A673 (cell line): ENCODE data around the gene MAP3K7CL. TPM values are rescaled to one million over a fixed set of nuclear protein-coding genes. Genes with fewer than 3 reads are reported as not detected.

Source experiments
- BruUV-seq: library from RNA; stranded (reverse); fragments of 400-500 nt; replicated peaks from 2 replicates; lab custom pipeline; 2021; lab: Mats Ljungman, UMichigan
- CTCF ChIA-PET: fragments of 300-600 bp; sonication (Branson Sonifier 250); formaldehyde crosslinking; loops from one replicate; lab custom pipeline; 2022; ENCODE audit warnings: antibody characterized with exemption; lab: Charles Lee
- POLR2A ChIA-PET: fragments of 300-600 bp; sonication (Branson Sonifier 250); formaldehyde crosslinking; loops from one replicate; lab custom pipeline; 2022; ENCODE audit warnings: antibody characterized with exemption; ENCODE audit not compliant: low non-redundant PET; lab: Charles Lee
- DNase-seq: peaks from one replicate; pipeline ENCODE4 v3.0.0-alpha.2; 2015; ENCODE audit warnings: low spot score
- H3K27ac ChIP-seq: fragments of 200-600 bp; sonication (generic); 2 replicates; pipeline ENCODE4 v1.5.1; 2016; ENCODE audit warnings: mixed run types, low read depth, mild to moderate bottlenecking, mixed read lengths, antibody characterized with exemption, low read length; ENCODE audit not compliant: poor library complexity, severe bottlenecking
- H3K27me3 ChIP-seq: fragments of 200-600 bp; sonication (generic); replicated peaks from 2 replicates; pipeline ENCODE4 v1.6.1; 2017; ENCODE audit warnings: mixed run types, low read depth, mild to moderate bottlenecking, mixed read lengths, antibody characterized with exemption, low read length; ENCODE audit not compliant: insufficient read depth, poor library complexity
- H3K36me3 ChIP-seq: fragments of 200-600 bp; sonication (generic); 2 replicates; pipeline ENCODE4 v1.6.1; 2016; ENCODE audit warnings: mixed run types, mild to moderate bottlenecking, mixed read lengths, antibody characterized with exemption, low read length; ENCODE audit not compliant: insufficient read depth, poor library complexity, severe bottlenecking
- H3K4me1 ChIP-seq: fragments of 200-600 bp; sonication (generic); 2 replicates; pipeline ENCODE4 v1.6.1; 2017; ENCODE audit warnings: mixed run types, mild to moderate bottlenecking, mixed read lengths, antibody characterized with exemption, low read length; ENCODE audit not compliant: insufficient read depth, poor library complexity, severe bottlenecking
- H3K4me3 ChIP-seq: fragments of 200-600 bp; sonication (generic); 2 replicates; pipeline ENCODE4 v1.5.1; 2016; ENCODE audit warnings: low read depth, mixed run types, mild to moderate bottlenecking, mixed read lengths, low read length; ENCODE audit not compliant: poor library complexity, severe bottlenecking
- H3K9me3 ChIP-seq: fragments of 200-600 bp; sonication (generic); 2 replicates; pipeline ENCODE4 v1.6.1; 2016; ENCODE audit warnings: mixed run types, low read depth, mild to moderate bottlenecking, mixed read lengths, antibody characterized with exemption, low read length; ENCODE audit not compliant: poor library complexity, severe bottlenecking
- EZH2 ChIP-seq: fragments of 200-600 bp; sonication (generic); IDR thresholded peaks from 2 replicates; pipeline ENCODE4 v1.6.1; 2017; ENCODE audit warnings: borderline replicate concordance, low read depth, mild to moderate bottlenecking, mixed read lengths, antibody characterized with exemption, low read length; ENCODE audit not compliant: poor library complexity, severe bottlenecking
- intact Hi-C: fragments of 100-400 bp; cut with micrococcal nuclease; formaldehyde crosslinking; loops from one replicate; pipeline ENCODE4 v1.10.0; 2022; ENCODE audit not compliant: unreplicated experiment
- total RNA-seq: library from RNA; stranded (reverse); gene quantifications from 2 replicates; pipeline ENCODE4 v1.2.3, GENCODE V29; 2021
- TF ChIP-seq, protein P1 (sequence below): fragments of 300-800, 200-600 bp; sonication (generic); conservative IDR thresholded peaks from 2 replicates; pipeline ENCODE4 v1.5.1; 2017; ENCODE audit warnings: low read depth, mild to moderate bottlenecking, antibody characterized with exemption, low read length, moderate library complexity, mixed read lengths

MAP3K7CL gene
- total RNA-seq, 1 experiment from 2014 or later, result 2.2 TPM

DNA sequence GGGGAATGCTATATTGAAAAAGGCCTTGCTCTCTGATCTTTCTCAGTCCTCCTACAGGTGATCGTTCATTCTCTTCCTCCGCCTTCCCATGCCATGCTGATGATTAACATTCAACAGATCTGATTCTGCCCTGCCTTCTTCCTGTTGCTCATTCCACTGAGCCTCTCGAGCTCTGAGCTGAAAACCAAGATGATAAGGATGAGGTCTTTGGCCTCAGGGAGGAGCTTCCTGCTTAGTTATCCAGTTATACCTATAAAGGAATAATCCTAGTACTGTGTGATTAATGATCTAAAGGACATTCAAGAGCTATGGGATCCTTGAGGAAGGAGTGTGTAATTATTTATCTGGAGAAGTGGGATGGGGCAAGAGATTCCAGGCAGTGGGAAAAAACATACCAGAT lies 25.2 kb upstream of the MAP3K7CL start:
- TF ChIP-seq, protein P1, sequence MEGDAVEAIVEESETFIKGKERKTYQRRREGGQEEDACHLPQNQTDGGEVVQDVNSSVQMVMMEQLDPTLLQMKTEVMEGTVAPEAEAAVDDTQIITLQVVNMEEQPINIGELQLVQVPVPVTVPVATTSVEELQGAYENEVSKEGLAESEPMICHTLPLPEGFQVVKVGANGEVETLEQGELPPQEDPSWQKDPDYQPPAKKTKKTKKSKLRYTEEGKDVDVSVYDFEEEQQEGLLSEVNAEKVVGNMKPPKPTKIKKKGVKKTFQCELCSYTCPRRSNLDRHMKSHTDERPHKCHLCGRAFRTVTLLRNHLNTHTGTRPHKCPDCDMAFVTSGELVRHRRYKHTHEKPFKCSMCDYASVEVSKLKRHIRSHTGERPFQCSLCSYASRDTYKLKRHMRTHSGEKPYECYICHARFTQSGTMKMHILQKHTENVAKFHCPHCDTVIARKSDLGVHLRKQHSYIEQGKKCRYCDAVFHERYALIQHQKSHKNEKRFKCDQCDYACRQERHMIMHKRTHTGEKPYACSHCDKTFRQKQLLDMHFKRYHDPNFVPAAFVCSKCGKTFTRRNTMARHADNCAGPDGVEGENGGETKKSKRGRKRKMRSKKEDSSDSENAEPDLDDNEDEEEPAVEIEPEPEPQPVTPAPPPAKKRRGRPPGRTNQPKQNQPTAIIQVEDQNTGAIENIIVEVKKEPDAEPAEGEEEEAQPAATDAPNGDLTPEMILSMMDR, result no peak
- no peak for TF ChIP-seq EZH2
- DNase-seq, result no peak
- no TSS peak for BruUV-seq
- intact Hi-C loops, result no loop called here
- ChIA-PET CTCF (no interaction called here), POLR2A (no interaction called here)
- H3K9me3 ChIP-seq, result no peaks in the 10 kb centered on the region
- H3K27me3 ChIP-seq, result no peaks in the 10 kb centered on the region
- no peak overlapping the region for H3K27ac ChIP-seq
- H3K4me1 ChIP-seq, result peaks cover 7% of the 10 kb centered on the region
- no peak overlapping the region for H3K4me3 ChIP-seq
- no peaks in the 10 kb centered on the region for H3K36me3 ChIP-seq

DNA sequence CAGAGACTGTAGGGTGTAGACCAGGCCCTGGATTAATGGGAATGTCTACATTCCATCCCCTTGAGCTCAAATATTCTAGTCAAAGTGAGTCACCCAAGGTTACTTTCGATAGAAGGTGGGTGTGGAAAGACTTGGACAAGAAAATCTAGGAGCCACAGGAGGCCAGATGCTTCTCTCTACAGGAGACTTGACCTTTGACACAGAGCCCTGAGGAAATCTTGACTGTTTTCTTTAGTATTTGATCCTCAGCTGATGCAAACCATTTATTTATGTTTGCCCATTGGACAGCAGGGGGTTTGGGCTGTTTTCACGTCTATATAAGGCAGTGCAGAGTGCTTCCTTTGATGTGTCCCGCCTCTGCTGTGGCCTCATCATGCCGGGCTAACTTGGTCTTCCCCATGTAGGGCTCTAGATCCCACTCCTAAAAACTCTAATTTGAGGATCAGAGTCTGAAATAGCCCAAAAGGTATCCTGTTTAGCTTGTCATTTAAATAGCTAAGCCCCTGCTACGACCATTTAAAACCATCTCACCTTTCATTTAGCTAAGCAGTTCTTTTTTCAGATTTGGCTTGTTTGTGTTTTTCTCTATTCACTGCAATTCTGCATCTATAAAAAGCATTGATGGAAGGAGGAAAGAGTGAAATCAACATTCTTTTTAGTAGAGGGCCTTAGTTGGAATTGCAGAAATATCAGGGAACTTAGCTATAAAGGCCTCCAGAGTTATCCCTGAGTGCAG lies 15.5 kb upstream of the MAP3K7CL start:
- Histone ChIP-seq H3K4me3 (no peak overlapping the region), H3K27ac (no peak overlapping the region), H3K36me3 (no peaks in the 10 kb centered on the region), H3K27me3 (no peaks in the 10 kb centered on the region), H3K9me3 (no peaks in the 10 kb centered on the region), H3K4me1 (peaks cover 17% of the 10 kb centered on the region)
- DNase-seq, result no peak
- intact Hi-C loops, result no loop called here
- TF ChIP-seq, protein P1, result no peak
- TF ChIP-seq EZH2, result no peak
- BruUV-seq, result no TSS peak
- POLR2A ChIA-PET, result no interaction called here
- CTCF ChIA-PET, result no interaction called here

DNA sequence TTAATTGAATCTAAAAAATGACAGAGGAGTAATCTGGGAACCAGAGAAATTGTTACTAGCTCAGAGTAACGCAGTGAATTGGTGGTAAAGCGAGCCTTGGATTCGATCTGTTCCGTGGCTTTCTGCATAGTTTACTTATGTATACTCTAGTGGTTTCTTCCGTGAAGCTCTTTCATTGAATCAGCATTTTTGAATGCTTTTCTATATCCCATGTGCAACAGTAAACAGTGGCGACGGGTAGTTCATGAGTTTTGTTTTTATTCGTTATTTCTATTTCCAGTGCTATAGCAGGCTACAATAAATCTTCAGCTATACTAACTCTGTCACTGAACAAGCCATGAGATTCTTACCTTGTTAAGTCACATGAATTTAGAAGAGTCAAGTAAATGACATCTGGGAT lies 14.5 kb upstream of the MAP3K7CL start:
- Histone ChIP-seq H3K4me1 (peaks cover 17% of the 10 kb centered on the region), H3K36me3 (no peaks in the 10 kb centered on the region), H3K27me3 (no peaks in the 10 kb centered on the region), H3K27ac (no peak overlapping the region), H3K9me3 (no peaks in the 10 kb centered on the region), H3K4me3 (no peak overlapping the region)
- ChIA-PET CTCF (no interaction called here), POLR2A (no interaction called here)
- intact Hi-C loops, result no loop called here
- no peak for TF ChIP-seq EZH2
- TF ChIP-seq, protein P1, result no peak
- BruUV-seq, result no TSS peak
- DNase-seq, result no peak
